ENCODE data around the gene PLA2G12B.

The PLA2G12B gene

GRCh38 chr10:72953687-72954086, 919 bp downstream of the PLA2G12B start:
- H3K4me3 ChIP-seq (ENCODE audit: low read depth, low read length) = no peak overlapping the region
- TF ChIP-seq CTCF (IDR thresholded peaks at IDR 0.05; ENCODE audit: low read depth, low read length) = no peak

GRCh38 chr10:72952642-72953158, 1.9 kb downstream of the PLA2G12B start:
- TF ChIP-seq CTCF (IDR thresholded peaks at IDR 0.05; ENCODE audit: low read depth, low read length) = no peak

GRCh38 chr10:72952189-72952588, 2.4 kb downstream of the PLA2G12B start:
- no peak for TF ChIP-seq CTCF (IDR thresholded peaks at IDR 0.05; ENCODE audit: low read depth, low read length)
- H3K4me3 ChIP-seq (ENCODE audit: low read depth, low read length) = no peak overlapping the region

More at GRCh38 chr10:72952642-72953158, 1.9 kb downstream of the PLA2G12B start:
- H3K4me3 ChIP-seq (ENCODE audit: low read depth, low read length) = no peak overlapping the region

GRCh38 chr10:72951760-72952159, 2.8 kb downstream of the PLA2G12B start:
- no peak for TF ChIP-seq CTCF (IDR thresholded peaks at IDR 0.05; ENCODE audit: low read depth, low read length)
- no peak overlapping the region for H3K4me3 ChIP-seq (ENCODE audit: low read depth, low read length)

GRCh38 chr10:72948762-72949161, 5.8 kb downstream of the PLA2G12B start:
- no peak overlapping the region for H3K4me3 ChIP-seq (ENCODE audit: low read depth, low read length)
- no peak for TF ChIP-seq CTCF (IDR thresholded peaks at IDR 0.05; ENCODE audit: low read depth, low read length)

- TF ChIP-seq CTCF (IDR thresholded peaks at IDR 0.05; ENCODE audit: low read depth, low read length) = no peak
- H3K4me3 ChIP-seq (ENCODE audit: low read depth, low read length) = no peak overlapping the region
Observed at GRCh38 chr10:72946963-72947362, 7.6 kb downstream of the PLA2G12B start.

GRCh38 chr10:72943498-72944234, 10.9 kb downstream of the PLA2G12B start:
- H3K4me3 ChIP-seq (ENCODE audit: low read depth, low read length) = no peak overlapping the region
- no peak for TF ChIP-seq CTCF (IDR thresholded peaks at IDR 0.05; ENCODE audit: low read depth, low read length)
